ENCODE measurements around the gene PLAC8L1. TPM values are rescaled to one million over a fixed set of nuclear protein-coding genes. Genes with fewer than 3 reads are reported as not detected.
"Not testable (repeated sequence)": the region's sequence is repeated elsewhere in the genome, so short reads cannot be mapped to it uniquely, and the experiment has no call there.

PLAC8L1 gene
- total RNA-seq, 4 donors from 2014 or later = not detected

DNA sequence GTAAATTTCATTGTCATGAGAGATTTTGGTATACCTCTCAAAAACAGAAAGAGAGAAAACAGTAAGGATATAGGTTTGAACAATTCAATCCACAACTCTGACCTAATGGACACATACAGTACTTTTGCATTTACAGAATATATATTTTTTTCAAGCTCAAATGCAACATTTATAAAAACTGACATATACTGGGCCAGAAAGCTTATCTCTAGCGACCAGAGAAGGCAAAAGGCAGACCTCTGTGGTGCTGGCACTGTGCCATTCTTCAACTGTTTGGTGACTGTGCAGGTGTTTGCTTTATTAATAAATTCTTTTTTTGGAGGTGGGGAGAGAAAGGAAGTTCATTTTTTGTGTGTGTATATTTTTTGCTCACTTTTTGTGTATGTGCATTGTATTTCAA lies 6.0 kb upstream of the PLAC8L1 start:
- Histone ChIP-seq H3K4me1 (no peaks in the 10 kb centered on the region), H3K9me3 (no peaks in the 10 kb centered on the region), H3K27ac (no peak overlapping the region), H3K36me3 (peaks cover 42% of the 10 kb centered on the region), H3K4me3 (no peak overlapping the region), H3K27me3 (no peaks in the 10 kb centered on the region)
- TF ChIP-seq EP300 (IDR thresholded peaks at IDR 0.05) (no peak), POLR2A (IDR thresholded peaks at IDR 0.05) (no peak), POLR2AphosphoS5 (IDR thresholded peaks at IDR 0.05) (no peak)
- TF ChIP-seq, protein P1, sequence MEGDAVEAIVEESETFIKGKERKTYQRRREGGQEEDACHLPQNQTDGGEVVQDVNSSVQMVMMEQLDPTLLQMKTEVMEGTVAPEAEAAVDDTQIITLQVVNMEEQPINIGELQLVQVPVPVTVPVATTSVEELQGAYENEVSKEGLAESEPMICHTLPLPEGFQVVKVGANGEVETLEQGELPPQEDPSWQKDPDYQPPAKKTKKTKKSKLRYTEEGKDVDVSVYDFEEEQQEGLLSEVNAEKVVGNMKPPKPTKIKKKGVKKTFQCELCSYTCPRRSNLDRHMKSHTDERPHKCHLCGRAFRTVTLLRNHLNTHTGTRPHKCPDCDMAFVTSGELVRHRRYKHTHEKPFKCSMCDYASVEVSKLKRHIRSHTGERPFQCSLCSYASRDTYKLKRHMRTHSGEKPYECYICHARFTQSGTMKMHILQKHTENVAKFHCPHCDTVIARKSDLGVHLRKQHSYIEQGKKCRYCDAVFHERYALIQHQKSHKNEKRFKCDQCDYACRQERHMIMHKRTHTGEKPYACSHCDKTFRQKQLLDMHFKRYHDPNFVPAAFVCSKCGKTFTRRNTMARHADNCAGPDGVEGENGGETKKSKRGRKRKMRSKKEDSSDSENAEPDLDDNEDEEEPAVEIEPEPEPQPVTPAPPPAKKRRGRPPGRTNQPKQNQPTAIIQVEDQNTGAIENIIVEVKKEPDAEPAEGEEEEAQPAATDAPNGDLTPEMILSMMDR (IDR thresholded peaks at IDR 0.05) = no peak
- no peak for DNase-seq (ENCODE audit: low spot score in 2 of 2)
- 66% methylated on average over 1 of the region's 1 CpG for WGBS

DNA sequence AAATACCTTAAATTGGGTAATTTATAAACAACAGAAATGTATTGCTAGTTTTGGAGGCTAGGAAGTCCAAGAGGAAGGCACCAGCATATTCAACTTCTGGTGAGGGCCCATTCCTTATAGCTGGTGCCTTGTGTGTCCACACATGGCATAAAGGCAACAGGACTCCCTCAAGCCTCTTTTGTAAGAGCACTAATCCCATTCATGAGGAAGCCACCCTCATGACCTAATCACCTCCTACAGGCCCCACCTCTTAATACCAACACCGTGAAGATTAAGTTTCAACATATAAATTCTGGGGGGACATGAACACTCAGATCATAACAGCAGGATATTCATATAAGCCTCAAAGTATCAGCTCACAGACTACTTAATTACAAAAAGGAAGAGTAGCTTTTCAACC lies 4.0 kb upstream of the PLAC8L1 start:
- Histone ChIP-seq H3K36me3 (peaks cover 29% of the 10 kb centered on the region), H3K4me3 (no peak overlapping the region), H3K27me3 (no peaks in the 10 kb centered on the region), H3K9me3 (no peaks in the 10 kb centered on the region), H3K27ac (no peak overlapping the region), H3K4me1 (no peaks in the 10 kb centered on the region)
- WGBS = 82% methylated on average over 1 of the region's 1 CpG
- no peak for DNase-seq (ENCODE audit: low spot score in 2 of 2)
- TF ChIP-seq EP300 (IDR thresholded peaks at IDR 0.05) = no peak
- no peak for TF ChIP-seq POLR2AphosphoS5 (IDR thresholded peaks at IDR 0.05)
- no peak for TF ChIP-seq POLR2A (IDR thresholded peaks at IDR 0.05)
- TF ChIP-seq, protein P1 (IDR thresholded peaks at IDR 0.05) = no peak

DNA sequence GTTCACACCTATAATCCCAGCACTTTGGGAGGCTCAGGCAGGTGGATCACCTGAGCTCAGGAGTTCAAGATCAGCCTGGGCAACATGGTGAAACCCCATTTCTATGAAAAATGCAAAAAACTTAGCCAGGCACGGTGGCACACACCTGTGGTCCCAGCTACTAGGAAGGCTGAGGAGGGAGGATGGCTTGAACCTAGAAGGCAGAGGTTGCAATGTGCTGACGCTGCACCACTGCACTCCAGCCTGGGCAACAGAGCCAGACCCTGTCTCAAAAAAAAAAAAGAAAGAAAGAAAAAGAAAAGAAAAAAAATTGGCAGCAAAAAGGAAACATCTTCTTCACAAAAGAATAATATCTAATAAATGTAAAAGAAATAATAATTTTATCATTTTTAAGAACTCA lies 3.5 kb upstream of the PLAC8L1 start:
- not testable (repeated sequence) for H3K27ac ChIP-seq; H3K4me1 ChIP-seq; DNase-seq (ENCODE audit: low spot score in 2 of 2); H3K9me3 ChIP-seq; H3K4me3 ChIP-seq; H3K27me3 ChIP-seq
- 91% methylated on average over 2 of the region's 2 CpGs for WGBS
- peaks cover 24% of the 10 kb centered on the region for H3K36me3 ChIP-seq

DNA sequence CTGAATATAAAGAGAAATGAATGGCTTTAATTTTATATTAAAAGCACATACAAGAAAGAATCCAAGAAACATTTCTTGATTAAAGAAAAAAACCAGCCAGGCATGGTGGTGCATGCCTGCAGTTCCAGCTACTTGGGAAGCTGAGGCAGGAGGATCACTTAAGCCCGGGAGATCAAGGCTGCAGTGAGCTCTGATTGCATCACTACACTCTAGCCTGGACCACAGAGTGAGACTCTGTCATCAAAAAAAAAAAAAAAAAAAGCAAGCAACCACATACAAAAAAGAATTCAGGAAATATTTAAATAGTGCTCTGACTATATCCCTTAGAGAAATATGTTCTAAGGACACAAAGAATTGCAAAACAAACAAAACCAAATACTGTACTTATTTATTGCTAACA lies 2.5 kb upstream of the PLAC8L1 start:
- Histone ChIP-seq H3K4me1 (no peaks in the 10 kb centered on the region), H3K9me3 (no peaks in the 10 kb centered on the region), H3K27ac (no peak overlapping the region), H3K36me3 (peaks cover 14% of the 10 kb centered on the region), H3K27me3 (no peaks in the 10 kb centered on the region), H3K4me3 (no peak overlapping the region)
- 29% methylated on average over 1 of the region's 1 CpG for WGBS
- TF ChIP-seq POLR2A (IDR thresholded peaks at IDR 0.05) (no peak), EP300 (IDR thresholded peaks at IDR 0.05) (no peak), POLR2AphosphoS5 (IDR thresholded peaks at IDR 0.05) (no peak)
- TF ChIP-seq, protein P1 (IDR thresholded peaks at IDR 0.05) = no peak
- no peak for DNase-seq (ENCODE audit: low spot score in 2 of 2)

DNA sequence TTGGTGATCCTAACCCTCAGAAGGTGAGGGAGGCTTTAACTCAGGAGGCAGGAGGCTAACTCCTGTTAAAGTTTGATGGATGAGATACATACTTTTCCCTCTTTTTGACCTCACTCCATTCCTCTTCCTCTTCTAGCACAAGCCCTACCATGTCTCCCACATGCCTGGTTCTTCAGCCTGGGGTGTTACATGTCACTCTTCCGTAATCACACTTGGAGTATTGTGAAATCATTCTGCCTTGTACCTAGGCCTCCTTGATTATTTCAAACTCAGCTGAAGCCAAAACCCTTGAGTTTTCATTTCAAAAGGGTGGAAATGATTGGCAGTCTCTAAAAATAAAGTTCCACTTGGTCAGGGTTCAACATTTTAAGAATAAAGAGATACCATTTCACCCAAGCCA lies 1.8 kb downstream of the PLAC8L1 start:
- Histone ChIP-seq H3K36me3 (no peaks in the 10 kb centered on the region), H3K27me3 (no peaks in the 10 kb centered on the region), H3K9me3 (no peaks in the 10 kb centered on the region), H3K4me1 (no peaks in the 10 kb centered on the region), H3K4me3 (no peak overlapping the region), H3K27ac (no peak overlapping the region)
- no peak for DNase-seq (ENCODE audit: low spot score in 2 of 2)
- WGBS = 67% methylated on average over 1 of the region's 1 CpG
- TF ChIP-seq POLR2AphosphoS5 (IDR thresholded peaks at IDR 0.05) = no peak
- TF ChIP-seq POLR2A (IDR thresholded peaks at IDR 0.05) = no peak
- no peak for TF ChIP-seq EP300 (IDR thresholded peaks at IDR 0.05)
- TF ChIP-seq, protein P1 (IDR thresholded peaks at IDR 0.05) = no peak

DNA sequence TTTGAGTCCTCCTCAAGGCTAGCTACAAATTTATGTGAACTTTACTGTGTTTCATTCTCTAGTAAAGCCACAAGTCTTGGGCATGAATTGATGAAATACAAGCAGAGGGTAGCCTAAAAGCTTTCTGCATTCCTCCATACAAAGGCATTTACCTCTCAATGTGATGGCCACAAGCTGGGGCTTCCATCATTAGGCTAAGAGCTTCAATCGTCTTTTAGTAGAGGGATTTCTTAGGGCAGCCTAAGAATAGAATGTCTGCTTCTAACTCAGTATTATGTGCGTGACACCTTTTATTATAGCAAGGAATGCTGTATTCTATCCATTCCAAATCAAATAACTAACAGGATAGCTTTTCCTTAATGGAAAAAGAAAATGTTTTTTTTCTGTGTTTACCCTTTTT lies 3.7 kb downstream of the PLAC8L1 start:
- Histone ChIP-seq H3K9me3 (no peaks in the 10 kb centered on the region), H3K36me3 (no peaks in the 10 kb centered on the region), H3K4me1 (no peaks in the 10 kb centered on the region), H3K27ac (no peak overlapping the region), H3K4me3 (no peak overlapping the region), H3K27me3 (no peaks in the 10 kb centered on the region)
- TF ChIP-seq POLR2AphosphoS5 (IDR thresholded peaks at IDR 0.05) (no peak), EP300 (IDR thresholded peaks at IDR 0.05) (no peak), POLR2A (IDR thresholded peaks at IDR 0.05) (no peak)
- TF ChIP-seq, protein P1 (IDR thresholded peaks at IDR 0.05) = no peak
- no peak for DNase-seq (ENCODE audit: low spot score in 2 of 2)
- 82% methylated on average over 2 of the region's 2 CpGs for WGBS
